Measurements from ENCODE around the gene TMEM8B.

Gene TMEM8B

GRCh38 chr9:35912791-35913400, 83.9 kb downstream of the TMEM8B start:
- TF ChIP-seq POLR2AphosphoS5 (IDR thresholded peaks at IDR 0.05; ENCODE audit: low read depth, low read length) (no peak), FOXP2 (optimal IDR thresholded peaks at IDR 0.05; ENCODE audit: borderline replicate concordance, extremely low read depth, extremely low read length, insufficient read depth) (no peak), SIN3A (IDR thresholded peaks at IDR 0.05; ENCODE audit: borderline replicate concordance, insufficient read depth, low read length) (no peak), REST (IDR thresholded peaks at IDR 0.05; ENCODE audit: insufficient read depth in 1 of 2, low read depth in 2 of 2, low read length in 2 of 2) (no peak), TAF1 (IDR thresholded peaks at IDR 0.05; ENCODE audit: borderline replicate concordance, insufficient read depth, low read length) (no peak)

- TF ChIP-seq SIN3A (IDR thresholded peaks at IDR 0.05; ENCODE audit: borderline replicate concordance, insufficient read depth, low read length) (no peak), FOXP2 (optimal IDR thresholded peaks at IDR 0.05; ENCODE audit: borderline replicate concordance, extremely low read depth, extremely low read length, insufficient read depth) (no peak), TAF1 (IDR thresholded peaks at IDR 0.05; ENCODE audit: borderline replicate concordance, insufficient read depth, low read length) (no peak), POLR2AphosphoS5 (IDR thresholded peaks at IDR 0.05; ENCODE audit: low read depth, low read length) (no peak), REST (IDR thresholded peaks at IDR 0.05; ENCODE audit: insufficient read depth in 1 of 2, low read depth in 2 of 2, low read length in 2 of 2) (no peak)
Measured at GRCh38 chr9:35914301-35914807, 85.3 kb downstream of the TMEM8B start.

Measured in PFSK-1 (cell line).